Measurements from ENCODE around the gene DR1.
A peak's percentile ranks its signal among the peaks of the same experiment; 100 is the strongest.

The DR1 gene

DNA sequence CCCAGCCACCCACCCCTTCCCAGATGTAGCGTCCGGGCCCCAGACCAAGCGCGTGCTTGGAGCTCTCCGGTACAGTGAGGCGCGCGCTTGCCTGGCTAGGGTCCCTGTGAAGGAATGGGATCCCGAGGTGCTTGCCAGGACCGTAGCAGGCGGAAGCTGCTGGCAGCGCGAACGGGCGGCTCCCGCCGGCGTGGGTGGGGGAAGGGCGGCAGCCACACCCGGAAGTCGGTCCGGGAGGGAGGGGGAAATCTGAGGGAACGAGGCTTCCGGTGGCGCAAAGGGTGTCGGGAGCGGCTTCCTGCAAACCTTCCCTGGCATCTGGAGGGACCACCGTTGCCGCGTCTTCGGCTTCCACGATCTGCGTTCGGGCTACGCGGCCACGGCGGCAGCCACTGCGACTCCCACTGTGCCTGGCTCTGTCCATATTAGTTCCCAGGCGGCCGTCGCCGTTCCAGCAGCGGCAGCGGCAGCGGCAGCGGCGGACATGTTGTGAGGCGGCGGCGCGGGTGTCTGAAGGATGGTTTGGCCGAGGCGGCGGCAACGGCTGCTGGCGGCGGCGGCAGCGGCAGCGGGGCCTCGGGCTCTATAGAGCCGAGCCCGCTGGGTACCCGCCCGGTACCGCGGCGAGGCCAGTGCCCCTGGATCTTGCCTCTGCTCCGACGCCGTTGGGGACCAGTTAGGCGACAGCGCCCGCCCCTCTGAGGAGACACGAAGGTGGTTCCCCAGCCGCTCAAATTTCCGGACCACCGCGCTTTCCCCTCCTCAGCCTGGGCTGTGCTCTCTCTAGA, at the start of gene DR1:
DR1 (plus strand) TSS at position 275 of the 788 bp plus-strand sequence. CDS start 739 bp downstream, outside the sequence.
- DNase-seq (ENCODE audit: low read depth in 2 of 2, low spot score in 1 of 2): peak; percentile 79 to 83

DNA sequence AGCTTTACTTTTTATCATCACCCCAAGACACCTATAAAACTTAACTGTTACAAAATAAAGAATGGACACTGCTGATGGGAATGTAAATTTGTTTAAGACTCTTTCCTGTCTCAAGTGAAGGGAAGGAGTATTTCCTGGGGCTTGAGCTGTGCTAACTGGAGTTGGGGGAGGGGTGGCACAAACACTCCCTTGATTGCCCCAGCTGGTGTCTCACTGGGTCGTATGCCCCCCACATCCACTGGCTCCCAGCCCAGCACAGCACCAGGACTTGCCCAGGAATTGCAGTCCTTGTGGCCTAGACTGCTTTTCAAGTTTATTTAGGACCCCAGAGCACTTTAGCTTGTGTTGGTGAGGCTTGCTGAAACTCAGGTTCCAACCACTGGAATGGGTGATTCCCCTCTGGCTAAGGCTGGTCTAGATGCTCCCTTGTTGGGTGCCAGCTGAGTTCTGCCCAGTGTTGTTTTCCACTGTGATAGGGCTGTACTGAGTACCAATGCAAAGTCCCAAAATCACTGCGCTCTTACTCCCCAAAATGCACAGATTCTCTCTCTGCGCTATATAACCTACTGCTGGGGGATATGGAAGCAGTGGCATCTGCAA, 49.1 kb upstream of the DR1 start:
- DNase-seq (ENCODE audit: low read depth in 2 of 2, low spot score in 1 of 2): no peak

DNA sequence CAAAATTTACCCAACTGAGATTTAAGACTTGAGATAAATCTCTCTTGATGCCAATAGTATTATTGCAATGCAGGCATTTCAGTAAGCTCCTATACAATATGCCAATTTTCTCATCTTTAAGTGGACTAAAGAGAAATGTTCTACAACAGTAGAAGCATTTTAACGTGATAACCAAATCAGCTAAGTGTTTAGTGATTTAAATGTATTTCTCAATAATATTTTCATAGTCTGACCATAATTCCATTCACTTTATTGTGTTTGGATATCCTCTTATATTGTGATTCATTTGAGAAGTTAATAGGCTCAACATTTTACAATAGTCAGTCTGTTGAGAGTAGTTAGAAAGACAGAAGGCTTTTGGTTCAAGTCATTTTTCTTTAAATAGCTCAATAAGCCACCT, 44.6 kb upstream of the DR1 start:
- no peak for DNase-seq (ENCODE audit: low read depth in 2 of 2, low spot score in 1 of 2)

DNA sequence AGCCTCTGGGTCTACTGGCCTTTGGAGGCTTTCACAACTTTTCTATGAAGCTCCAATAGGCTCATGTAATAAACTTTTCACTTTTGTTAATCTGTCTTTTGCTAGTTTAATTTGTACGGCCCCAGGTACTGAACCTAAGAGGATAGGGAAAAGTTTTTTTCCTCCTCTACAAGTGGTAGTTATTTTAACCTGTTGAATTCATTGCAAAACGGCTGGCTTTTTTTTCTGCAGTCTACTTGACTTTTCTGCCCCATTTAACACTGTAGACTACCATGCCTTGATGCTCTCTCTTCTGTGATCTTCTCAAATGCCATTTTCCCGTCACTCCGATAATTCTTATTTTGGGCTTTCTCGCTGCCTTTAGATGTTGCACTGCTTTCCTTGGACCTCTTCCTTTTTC, 43.6 kb upstream of the DR1 start:
- no peak for DNase-seq (ENCODE audit: low read depth in 2 of 2, low spot score in 1 of 2)

- DNase-seq (ENCODE audit: low read depth in 2 of 2, low spot score in 1 of 2): peak in 1 of 2 donors; percentile 12
These were observed 41.0 kb upstream of the DR1 start for GRCh38 chr1:93304716-93305138.

- DNase-seq (ENCODE audit: low read depth in 2 of 2, low spot score in 1 of 2): no peak
These were observed 38.8 kb upstream of the DR1 start for GRCh38 chr1:93306920-93307319.

DNA sequence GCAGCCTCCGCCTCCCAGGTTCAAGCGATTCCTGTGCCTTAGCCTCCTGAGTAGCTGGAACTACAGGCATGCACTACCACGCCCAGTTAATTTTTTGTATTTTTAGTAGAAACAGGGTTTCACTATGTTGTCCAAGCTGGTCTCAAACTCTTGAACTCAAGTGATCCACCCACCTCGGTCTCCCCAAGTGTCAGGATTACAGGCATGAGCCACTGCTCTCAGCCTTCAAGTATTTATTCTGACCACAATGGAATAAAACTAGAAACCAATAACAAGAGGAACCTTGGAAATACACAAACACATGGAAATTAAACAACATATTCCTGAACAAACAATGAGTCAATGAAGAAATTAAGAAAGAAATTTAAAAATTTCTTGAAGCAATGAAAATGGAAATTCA, 32.7 kb upstream of the DR1 start:
- no peak for DNase-seq (ENCODE audit: low read depth in 2 of 2, low spot score in 1 of 2)

- no peak for DNase-seq (ENCODE audit: low read depth in 2 of 2, low spot score in 1 of 2)
These were observed 28.5 kb upstream of the DR1 start for GRCh38 chr1:93317207-93317606.

DNA sequence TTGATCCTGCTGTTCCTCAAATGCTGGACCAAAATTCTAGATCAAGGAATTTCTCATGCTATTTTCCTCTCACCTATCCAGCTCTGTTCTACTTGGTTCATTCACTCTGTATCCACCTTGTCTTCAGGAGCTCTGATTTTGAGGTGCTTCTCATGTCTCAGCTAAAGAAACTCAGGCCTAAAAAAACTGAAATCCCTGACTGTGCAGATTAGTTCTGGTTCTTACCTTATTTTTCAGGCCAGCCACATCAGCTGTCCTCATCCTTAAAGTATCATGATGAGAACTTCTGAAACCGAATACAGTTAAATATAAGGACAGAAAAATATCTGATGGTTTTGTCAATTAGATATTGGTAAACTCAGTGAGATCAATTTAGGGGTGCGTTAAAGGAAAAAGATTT, 27.8 kb upstream of the DR1 start:
- DNase-seq (ENCODE audit: low read depth in 2 of 2, low spot score in 1 of 2): no peak

- DNase-seq (ENCODE audit: low read depth in 2 of 2, low spot score in 1 of 2): no peak
These were observed 24.0 kb upstream of the DR1 start for GRCh38 chr1:93321720-93322119.

- DNase-seq (ENCODE audit: low read depth in 2 of 2, low spot score in 1 of 2): no peak
These were observed 23.4 kb upstream of the DR1 start for GRCh38 chr1:93322349-93322748.

DNA sequence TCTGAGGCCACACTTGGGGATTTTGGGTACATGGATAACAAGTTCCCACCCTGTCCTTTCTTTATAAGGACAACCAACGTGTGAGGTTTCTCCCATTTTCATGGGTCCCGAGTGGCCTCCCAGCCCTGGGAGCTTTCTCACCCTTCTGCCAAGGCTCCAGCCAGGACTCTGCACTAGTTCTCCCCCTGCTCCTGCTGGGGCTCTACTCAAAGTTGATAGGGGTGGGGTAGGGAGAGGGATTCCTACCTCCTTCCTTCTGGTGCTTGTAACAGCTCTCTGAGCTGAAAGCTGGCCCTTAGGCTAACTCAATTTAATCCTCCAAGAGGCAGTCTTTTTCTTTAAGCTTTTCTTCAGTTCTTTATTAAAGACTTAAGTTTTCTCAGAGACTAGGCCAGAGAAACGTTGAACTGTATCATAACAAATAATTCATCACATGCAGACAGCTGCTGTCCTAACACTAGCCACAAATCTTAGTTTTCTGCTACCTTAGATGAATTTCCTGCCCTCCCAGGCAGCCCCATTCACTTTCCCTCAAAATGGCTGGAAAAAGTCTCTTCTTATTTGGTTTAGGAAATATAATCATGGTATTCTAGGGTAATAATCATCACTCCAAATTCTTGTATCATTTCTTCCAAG, 22.4 kb upstream of the DR1 start:
- DNase-seq (ENCODE audit: low read depth in 2 of 2, low spot score in 1 of 2): no peak

DNA sequence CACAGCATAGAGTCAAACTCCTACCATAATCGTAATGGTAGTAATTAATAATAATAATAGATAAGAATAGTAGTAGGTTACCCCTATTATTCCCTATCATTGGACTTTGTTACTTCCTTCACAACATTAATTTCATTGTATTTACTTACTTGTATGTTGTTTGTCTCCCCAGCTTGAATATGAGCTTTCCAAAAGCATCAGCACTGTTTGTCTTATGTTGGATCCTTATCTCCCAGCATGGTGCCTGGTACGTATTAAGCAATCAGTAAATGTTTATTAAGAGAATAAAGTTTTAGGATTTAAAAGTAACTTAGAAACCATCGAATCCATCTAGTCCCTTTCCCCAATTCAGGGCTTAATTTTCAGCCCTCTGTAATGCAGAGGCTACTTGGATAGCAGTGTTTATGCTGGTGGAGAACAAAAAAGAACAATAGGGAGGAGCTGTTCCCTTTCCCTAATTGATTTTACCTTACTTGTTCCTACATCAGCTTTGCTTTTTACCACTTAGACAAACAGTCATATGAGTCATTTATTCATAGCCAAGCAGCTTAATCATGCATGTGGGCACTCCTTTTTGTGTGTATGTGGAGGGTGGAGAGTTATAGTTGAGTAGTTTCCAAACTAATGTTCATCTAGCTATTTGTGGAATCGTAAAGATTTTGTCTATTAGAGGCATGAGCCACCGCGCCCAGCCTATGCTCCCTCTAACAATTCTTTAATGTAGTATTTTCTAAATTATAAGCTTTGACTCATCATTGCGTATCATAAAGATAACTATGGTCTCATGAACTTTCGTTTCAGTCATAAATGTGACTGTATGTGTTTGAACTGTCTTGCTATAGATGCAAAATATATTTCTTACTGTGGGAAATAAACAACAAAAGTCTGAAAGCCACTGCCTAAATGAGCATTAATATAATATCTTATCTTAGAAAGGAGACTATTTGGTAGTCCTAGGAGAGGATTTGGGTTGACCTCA, 20.9 kb upstream of the DR1 start:
- DNase-seq (ENCODE audit: low read depth in 2 of 2, low spot score in 1 of 2): no peak

GRCh38 chr1:93328809-93329760, 16.6 kb upstream of the DR1 start:
- no peak for DNase-seq (ENCODE audit: low read depth in 2 of 2, low spot score in 1 of 2)

DNA sequence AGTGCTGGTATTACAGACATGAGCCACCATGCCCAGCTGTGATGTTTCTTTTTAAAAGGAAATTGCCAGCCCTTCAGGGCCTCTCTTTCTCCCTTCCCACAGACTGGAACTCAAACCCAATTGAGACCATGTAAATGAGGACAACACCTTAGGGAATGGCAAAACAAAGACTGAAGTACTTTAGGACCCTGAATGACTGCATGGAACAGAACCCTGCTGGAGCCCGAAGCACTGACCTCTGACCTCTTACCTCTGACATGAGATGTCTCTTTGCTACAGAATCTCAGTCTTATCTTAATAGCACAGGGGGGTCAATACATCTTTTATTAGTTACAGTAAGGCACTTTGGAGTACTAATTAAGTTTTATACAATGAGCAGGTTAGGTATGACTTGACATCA, 15.5 kb upstream of the DR1 start:
- no peak for DNase-seq (ENCODE audit: low read depth in 2 of 2, low spot score in 1 of 2)

DNA sequence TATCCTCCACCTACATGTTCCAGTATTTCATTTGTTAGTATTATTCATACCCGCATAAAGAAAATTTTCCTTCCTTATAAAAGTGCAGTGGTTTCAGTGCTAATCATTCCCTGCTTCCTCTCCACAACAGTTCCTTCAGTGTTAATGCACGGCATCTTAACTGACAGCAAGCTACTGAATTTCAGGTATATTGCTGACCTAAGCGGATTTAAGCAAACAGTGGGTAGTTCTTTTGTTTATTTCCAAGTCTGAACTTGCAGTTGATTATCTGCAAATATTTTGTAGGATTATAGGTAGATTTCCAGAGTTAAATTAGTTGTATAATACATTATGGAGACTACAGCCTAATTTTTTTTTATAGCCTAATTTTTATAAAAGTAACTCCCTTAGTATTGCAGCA, 15.1 kb upstream of the DR1 start:
- no peak for DNase-seq (ENCODE audit: low read depth in 2 of 2, low spot score in 1 of 2)

GRCh38 chr1:93331412-93331811, 14.3 kb upstream of the DR1 start:
- DNase-seq (ENCODE audit: low read depth in 2 of 2, low spot score in 1 of 2): no peak

DNA sequence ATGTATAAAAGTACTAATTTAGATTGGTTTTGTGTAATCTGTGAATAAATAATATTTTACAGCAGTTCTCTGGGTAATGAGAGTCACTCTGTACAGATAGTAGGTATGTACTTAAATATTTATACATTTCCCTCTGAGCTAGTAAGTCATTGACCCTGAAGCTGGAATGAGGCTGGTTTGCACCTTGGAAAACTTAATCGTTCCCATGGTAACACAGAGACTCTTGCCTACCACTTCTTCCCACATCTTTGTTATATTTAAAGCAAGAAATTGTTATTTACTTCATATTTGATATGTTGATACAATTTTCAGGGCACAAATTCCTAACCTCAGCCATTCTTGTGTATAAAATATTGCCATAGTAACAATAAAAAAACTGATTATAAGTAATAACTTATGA, 13.3 kb upstream of the DR1 start:
- no peak for DNase-seq (ENCODE audit: low read depth in 2 of 2, low spot score in 1 of 2)

GRCh38 chr1:93338387-93339146, 7.1 kb upstream of the DR1 start:
- DNase-seq (ENCODE audit: low read depth in 2 of 2, low spot score in 1 of 2): no peak
